Activated CD4-positive, alpha-beta T cell treated with anti-CD3 and anti-CD28 coated beads, Interleukin-2, amount 50 U/mL, for 48 hours (primary cell): ENCODE measurements around the gene IMPA2.
"Not testable (repeated sequence)": the region's sequence is repeated elsewhere in the genome, so short reads cannot be mapped to it uniquely, and the experiment has no call there.

Experiments
- DNase-seq, 2 experiments: peaks; one replicate each; pipeline ENCODE4 v3.0.0-alpha.2; 2020

IMPA2 gene

DNA sequence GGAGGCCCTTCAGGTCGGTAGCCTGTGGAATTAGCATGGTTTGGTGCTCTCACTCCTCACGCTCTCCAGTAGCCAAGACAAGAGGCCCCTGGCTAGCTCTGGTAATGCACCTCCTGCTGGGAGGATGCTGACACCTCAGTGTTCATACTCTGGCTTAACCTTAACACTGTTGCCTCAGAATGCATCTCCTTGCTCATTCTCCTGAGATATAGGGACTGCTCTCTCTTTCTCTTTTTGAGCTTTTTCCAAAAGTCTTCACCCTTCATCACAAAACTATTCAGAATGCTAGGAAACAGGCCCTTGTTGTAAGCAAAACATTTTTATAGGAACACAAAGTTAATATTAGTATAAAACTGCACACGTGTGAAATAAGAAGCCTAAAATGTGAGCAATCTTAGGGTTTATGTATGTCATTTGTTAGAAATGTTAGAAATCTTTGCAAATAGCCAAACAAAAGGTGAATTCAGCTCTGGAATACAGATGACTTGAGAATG lies 17.3 kb upstream of the IMPA2 start:
- no peak for DNase-seq

DNA sequence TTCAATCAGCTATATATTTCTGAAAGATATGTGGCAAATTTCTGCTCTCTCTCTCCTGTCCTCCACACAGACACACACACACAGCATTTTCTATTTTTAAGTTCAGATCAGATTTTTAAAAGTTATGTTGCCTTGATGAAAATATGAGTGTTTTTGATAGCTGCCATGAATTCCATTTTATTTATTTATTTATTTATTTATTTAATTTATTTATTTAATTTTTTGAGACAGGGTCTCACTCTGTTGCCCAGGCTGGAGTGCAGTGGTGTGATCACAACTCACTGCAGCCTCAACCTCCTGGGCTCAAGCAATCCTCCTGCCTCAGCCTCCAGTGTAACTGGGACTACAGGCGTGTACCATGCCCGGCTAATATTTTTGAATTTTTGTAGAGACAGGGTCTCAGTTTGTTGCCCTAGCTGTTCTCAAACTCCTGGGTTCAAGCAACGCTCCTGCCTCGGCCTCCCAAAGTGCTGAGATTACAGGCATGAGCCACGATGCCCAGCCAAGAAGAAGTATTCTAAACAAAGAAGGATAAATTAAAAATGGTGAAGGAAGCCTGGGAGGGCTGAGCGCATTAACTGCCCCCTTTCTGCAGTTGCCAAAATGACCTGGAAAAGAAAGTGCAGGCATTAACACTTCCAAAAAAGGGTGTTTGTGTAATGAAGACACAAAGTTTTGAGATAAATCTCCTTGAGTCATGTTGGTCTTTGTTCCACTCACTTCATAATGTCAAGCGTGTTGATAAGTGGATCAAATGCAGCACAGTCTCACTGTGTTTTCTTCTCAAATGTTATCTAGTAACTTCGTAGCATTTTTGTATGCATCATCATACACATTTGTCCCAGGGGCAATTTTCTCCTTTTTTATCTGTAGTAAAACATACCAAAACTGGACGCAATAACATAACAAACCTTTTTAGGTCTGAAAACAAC lies 11.1 kb upstream of the IMPA2 start:
- DNase-seq: no peak

DNA sequence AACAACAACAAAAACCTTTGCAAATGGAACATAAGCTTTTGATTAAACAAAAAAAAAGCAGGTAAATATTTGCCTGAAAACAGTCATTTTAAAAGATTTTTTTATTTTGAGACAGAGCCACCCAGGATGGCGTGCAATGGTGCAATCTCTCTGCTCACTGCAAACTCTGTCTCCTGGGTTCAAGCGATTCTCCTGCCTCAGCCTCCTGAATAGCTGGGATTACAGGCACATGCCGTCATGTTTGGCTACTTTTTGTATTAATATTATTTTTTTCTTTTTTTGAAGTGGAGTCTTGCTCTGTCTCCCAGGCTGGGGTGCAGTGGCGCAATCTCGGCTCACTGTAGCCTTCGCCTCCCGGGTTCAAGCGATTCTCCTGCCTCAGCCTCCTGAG lies 10.5 kb upstream of the IMPA2 start:
- DNase-seq: not testable (repeated sequence)

DNA sequence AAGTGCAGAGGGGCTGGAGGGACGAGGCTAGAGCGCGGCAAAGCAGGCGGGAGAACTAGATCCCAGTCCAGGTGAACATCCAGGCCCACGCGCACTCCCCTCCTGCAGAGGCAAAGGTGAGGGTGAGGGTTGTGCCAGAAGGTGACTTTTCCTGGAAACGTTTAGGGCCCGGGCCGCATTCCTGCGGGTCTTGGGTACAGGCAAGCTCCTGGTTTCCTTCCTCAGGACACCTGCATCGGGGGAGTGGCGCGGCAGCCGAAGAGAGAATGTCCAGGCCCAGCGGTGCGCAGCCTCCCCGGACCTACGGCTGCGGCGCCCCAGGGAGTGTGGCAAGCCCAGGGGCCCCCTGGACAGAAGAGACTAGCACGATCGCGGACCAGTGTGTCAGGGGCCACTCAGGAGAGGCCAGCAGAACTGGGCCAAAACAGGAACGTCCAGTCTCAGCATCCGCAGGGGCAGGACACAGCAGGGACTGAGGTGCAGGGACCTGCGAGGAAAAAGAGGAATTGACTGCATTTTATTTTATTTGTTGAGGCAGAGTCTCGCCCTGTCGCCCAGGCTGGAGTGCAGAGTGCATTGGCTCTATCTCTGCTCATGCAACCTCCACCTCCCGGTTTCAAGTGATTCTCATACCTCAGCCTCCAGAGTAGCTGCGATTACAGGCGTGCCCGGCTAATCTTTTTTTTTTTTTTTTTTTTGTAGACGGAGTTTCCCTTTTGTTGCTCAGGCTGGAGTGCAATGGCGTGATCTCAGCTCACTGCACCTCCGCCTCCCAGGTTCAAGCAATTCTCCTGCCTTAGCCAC lies 8.7 kb upstream of the IMPA2 start:
- DNase-seq: no peak

DNA sequence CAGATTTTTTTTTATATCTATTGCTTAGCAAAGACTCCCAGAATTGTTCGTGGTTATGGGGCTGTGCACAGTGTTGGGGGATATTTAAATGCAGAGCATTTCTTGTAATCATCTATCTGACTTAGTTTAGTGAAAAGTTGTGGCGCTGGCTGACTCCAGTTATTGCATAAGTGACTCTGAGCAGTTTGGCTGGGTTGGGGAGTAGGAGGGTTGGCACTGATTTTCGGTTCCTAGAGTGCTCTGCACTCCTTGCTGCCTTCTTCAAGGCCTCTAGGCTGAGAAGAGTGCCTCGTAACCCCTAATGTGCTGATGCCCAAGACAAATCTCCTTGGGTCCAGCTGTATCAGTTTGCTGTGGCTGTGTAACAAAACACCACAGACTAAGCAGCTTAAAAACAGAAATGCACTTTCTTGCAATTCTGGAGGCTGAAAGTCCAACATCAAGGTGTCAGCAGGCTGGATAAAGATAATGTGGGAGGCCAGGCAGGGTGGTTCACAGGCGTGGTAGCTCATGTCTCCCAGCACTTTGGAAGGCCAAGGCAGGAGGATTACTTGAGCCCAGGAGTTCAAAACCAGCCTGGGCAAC lies 6.5 kb upstream of the IMPA2 start:
- no peak for DNase-seq

DNA sequence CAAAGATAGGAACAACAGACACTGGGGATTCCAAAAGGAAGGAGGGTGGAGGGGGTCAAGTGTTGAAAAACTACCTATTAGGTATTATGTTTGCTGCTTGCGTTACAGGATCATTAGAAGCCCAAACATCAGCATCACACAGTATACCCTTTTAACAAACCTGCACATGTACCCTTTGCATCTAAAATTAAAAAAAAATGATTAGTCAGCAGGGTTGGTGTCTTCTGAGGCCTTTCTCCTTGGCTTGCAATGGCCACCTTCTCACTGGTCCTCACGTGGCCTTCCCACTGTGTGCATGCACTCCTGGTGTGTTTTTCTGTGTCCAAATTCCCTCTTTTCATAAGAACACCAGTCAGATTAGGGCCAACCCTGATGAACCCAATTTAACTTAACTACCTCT lies 5.6 kb upstream of the IMPA2 start:
- no peak for DNase-seq

DNA sequence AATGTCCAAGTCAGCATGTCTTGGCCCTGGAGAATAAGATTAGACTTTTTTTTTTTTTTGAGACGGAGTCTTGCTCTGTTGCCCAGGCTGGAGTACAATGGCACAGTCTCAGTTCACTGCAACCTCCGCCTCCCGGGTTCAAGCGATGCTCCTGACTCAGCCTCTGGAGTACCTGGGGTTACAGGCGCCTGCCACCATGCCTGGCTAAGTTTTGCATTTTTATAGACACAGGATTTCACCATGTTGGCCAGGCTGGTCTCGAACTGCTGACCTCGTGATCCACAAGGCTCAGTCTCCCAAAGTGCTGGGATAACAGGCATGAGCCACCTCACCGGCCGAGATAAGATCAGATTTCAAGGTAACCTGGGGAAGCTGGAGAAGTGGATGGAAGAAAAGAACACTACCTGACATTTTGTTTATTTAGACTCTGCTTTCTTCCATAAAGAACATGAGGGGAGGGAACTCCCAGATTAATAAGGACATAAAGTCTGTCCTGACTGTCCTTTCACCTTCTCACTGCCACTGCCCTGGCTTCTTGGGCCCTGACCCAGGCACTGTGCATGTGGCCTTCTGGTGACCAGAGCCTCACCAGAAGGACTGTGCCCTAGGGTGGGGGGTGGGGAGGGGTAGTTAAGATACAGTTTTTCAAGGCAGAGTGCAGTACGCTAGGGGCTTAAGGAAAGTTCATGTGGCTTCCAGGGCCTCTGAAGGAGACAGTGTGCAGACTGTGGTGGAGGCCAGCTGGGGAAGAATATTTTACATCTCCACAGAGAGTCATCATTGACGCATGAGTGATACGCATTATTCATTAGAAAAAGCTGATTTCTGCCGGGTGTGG lies 4.8 kb upstream of the IMPA2 start:
- no peak for DNase-seq

DNA sequence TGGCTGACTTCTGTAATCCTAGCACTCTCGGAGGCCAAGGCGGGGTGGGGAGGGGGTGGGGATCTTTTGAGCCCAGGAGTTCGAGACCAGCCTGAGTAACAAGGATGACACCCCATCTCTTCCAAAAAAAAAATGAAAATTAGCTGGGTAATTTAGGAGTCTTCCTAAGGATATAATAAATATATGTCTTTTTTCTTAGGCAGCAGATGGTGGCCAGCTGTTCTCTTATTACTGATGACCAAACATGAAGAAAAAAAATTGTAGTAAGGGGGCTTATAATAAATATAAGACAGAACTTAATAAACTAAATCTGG lies 4.2 kb upstream of the IMPA2 start:
- DNase-seq: no peak

DNA sequence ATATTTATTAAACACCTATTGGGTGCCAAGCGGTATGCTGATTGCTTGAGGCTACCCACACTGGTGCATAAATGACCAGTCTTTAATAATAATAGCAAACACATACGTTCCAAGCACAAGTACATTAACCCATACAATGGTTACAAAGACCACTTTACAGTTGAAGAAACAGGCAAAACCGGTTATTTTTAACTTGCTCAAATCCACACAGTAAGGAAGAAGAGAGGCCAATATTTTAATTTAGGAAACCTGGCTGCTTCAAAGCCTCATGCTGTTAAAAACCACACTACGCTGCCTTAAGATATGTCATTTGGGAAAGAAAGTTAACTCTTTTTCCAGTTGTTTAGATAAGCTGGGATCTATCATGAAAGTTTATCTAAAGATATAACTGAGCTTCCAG lies 2.4 kb upstream of the IMPA2 start:
- no peak for DNase-seq

DNA sequence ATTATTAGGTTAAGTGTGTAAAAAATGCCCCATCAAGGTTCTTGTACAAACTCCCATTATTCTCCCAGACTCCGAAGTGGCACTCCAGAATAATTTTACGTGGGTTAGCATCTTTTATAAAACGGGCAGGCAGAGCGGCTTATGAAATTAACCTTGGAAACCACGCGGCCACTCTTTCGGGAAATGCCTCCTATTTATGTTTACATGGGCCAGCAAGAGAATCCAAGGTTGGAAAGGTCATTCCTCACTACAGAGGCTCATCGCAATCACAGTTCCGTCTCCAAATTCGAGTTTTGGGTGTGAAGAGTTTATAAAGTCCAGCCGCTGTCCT lies 1.2 kb upstream of the IMPA2 start:
- no peak for DNase-seq

DNA sequence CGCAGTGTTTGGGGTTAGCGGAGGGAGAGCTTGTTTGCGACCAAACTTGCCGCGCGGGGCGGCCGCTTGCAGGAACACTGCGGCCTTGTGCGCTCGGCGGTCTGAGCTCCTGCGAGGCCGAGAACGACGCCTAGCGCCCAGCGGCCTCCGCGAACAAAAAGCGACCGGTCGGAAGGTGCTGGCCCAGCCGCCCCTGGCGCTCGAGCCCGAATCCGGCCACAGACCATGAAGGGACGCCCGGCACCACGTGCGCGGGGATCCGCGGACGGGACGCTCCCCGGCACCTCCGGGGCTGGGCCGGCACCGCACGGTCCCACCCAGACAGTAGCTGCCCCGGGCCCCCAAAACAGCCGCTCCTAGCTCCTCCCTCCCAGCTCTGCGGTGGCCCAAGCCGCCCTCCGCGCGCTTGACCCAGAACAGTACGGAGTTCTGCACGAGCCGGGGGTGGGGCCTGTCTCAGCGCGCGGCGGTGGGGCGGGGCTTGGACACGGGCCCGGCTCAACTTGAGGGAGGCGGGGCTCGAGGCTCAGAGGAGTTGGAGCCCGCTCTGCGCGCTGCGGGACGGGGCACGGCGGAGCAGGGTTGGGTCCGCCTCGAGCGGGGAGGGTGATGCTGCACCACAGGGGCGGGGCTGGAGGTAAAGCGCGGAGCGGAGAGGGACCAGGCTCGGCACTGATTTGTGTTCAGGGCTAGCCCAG lies 664 bp upstream of the IMPA2 start:
- DNase-seq: peak; percentile 98 to 99

DNA sequence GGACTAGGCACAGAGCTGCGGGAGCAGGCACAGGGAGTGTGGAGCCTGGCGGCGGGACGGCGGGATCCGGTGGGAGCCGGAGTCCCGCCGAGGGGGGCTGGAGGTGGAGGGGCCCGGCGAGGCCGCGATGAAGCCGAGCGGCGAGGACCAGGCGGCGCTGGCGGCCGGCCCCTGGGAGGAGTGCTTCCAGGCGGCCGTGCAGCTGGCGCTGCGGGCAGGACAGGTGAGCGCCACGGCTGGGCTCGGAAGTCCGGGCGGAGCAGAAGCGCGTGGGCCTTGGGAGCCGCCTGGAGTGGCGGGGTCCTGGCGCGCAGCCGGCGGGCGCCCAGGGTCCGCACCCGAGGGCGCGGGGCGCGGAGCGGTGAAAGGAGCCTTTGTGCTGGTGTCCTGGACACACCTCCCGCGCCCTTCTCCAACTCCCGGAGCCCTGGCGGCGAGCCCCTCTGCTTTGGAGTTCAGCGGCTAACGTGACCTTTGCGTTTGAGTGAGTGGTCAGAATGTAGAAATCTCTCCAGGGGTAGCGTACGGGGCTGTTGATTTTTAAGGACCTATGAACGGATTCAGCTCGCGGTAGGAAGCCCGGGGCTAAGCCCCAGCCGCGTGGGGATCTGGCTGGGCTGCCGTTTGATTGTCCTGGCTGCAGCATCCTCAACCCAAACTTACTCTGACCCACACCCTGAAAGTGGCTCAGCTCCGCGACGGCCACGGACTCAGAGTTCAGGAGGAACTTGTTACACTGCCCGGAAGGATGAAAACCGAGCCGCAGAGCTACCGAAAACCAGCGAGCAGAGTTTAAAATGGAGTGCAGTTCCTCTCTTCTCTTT lies 448 bp downstream of the IMPA2 start:
- DNase-seq: peak; percentile 13 to 38

DNA sequence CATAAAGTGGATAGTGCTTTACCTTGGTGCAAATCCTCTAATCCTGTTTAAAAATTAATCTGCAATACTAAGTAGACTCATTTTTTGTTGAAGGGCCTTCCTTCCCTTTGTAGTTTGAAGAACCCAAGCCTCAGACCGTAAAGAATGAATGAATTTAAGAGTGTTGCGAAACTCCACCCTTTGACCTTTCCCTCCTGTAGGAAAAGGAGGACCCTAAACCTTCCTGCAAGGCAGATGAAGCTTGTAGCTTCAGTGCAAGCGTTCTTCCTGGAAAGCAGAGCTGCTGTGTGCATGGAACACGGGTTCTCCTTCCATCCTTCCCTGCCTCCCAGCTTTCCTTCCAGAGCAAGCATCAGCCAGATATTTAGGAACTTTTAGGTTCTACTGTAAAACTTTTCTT lies 1.7 kb downstream of the IMPA2 start:
- DNase-seq: no peak

DNA sequence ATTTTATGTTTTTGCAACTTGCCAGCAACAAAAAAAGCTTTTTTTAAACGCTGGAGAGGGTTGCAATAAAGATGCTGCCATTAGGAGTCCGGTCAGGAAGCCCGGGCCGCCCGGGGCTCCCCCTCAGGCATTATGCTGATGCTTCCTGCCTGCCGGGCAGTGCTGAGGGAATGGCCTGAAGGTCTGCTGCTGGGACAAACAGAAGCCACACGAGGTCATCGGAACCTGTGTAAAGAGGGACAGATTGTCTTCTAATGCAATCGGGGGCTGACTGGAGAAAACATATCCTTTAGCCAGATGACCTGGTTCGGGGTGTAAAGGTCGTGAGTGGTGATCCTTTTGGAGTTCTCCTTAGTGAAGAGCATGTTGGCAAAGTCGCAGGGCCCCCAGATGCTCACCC lies 2.3 kb downstream of the IMPA2 start:
- DNase-seq: no peak

DNA sequence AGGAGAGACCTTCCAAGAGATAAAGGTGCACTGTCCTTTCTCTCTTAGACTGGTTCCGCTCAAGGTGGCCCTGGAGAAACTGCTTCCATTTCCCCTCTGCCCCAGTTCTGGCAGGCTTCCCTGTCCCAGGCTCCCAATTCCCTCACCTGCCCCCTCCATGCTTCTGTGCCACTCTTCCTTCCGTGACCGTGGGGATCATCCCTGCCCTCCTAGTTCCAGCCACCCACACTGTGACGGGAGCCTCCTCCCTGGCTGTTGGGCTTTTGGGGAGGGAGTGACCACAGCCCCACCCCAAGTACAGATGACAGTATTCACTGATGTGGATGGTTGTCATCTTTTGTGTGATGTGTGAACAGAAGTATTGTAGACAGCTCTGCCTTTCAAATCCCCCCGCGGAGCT lies 2.8 kb downstream of the IMPA2 start:
- DNase-seq: no peak

DNA sequence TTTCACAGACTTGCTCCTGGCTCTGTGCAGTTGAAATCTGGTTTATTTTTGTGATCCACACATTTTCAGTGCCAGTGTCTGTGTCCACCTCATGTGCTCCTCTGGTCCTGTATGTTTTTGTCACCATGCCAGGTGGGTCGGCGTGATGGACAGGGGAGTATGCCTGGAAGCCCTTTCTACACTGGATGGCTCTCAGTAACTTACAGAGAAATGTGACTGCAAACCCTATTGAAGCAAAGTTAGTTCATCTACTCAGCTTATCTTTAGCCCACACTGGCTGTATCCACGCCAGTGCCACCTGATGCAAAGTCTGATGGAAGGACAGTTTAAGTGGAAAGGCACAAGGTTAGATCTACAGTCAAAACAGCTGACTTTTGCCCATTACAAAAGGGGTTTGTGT lies 4.3 kb downstream of the IMPA2 start:
- DNase-seq: no peak

DNA sequence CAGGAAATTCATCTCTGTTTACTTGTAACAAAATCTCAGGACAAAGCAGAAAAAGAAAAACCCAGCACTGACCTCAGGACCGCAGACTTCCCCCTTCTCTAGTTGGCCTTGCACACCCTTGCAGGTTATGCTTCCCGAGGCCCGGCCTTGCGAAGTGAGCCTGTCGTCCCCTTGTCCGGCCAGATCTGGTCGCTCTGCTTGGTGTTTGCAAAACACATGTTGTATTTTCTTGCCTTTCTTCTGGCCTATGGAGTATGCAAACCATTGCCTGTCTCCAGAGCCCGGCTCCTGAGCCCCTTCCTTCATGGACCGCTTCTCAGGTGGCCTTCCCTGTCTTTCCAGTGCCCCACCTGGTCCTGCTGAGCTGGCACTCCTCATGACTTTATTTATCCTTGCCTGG lies 4.8 kb downstream of the IMPA2 start:
- no peak for DNase-seq

DNA sequence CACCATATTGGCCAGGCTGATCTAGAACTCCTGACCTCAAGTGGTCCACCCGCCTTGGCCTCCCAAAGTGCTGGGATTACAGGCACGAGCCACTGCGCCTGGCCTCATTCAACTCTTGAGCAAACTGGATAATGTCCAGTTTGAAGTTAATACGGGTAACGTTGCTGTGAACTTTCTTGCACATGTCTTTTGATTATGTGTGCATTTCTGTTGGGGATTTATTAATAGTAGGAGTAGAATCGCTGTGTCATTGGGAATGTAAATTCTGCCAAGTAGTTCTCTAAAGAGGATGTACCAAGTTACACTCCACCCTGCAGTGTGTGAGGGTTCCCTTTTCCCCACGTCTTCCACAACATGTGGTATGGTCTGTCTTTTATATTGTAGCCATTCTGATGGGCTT lies 6.2 kb downstream of the IMPA2 start:
- DNase-seq: no peak

DNA sequence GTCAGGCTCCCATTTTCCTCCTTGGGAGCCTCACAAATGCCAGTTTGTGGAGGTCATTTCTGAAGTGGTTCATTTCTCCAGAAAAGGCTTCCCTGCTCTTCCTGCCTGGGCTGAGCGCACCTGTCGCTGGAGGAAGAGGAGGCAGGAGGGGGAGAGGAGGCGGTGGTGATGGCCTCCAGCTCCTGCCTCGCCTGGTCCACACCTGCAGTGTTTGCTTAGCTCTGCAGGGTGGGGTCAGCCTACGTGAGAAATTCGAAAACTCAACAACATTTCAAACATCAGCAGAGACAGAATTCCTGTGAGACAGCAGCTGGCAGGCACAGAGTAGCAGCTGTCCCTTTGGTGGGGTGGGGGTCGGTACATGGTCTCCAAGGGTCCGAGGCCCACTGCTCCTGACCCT lies 7.9 kb downstream of the IMPA2 start:
- no peak for DNase-seq

DNA sequence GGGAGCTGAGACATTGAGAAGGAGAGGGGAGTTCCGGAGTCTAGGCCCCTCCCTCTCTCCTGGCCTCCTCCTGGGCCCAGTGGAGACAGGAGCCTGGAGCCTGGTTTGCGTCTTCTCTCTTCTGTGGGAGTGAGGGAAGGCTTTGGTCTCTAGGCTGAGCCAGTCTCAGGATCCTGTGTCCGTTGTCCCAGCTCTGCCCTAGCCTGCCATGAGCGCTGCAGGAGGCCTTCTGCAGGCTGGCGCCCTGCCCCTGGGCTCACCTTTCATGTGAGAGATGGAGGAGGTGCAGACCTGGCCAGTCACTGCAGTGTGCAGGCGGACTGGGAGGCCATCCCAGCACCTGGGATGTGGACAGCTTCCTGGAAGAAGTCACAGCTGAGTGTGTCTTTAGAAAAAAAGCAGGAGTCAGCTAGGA lies 8.7 kb downstream of the IMPA2 start:
- no peak for DNase-seq

DNA sequence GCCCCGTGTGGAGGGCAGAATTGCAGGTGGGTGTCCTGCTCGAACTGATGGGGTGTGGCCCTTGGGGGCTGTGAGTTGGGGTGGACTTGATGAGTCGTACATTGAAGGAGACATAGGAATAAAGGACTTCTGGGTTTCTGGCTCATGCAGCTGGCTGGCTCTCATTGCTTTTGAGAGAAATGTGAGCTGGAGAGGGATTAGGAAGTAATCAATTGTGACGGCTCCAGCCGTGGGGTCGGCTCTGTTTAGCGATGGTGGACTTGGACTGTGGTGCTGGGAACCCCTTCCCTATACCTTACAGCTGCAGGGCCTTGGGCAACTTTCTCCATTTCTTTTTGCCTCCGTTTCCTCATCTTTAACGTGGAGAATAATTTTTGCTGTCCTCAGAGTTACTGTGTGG lies 9.2 kb downstream of the IMPA2 start:
- DNase-seq: no peak
